K562 (cell line): Measurements from ENCODE around the gene EFNA2. TPM values are rescaled to one million over a fixed set of nuclear protein-coding genes. Genes with fewer than 3 reads are reported as not detected.
A peak's percentile ranks its signal among the peaks of the same experiment; 100 is the strongest.

Experiments
- ADNP ChIP-seq: fragments of 200-800 bp; sonication (Bioruptor generic); IDR thresholded peaks from 2 replicates; pipeline ENCODE4 v1.6.1; 2016; ENCODE audit warnings: missing genetic modification characterization, missing compliant biosample characterization
- ARID2 ChIP-seq: fragments of 450-650 bp; IDR thresholded peaks from 2 replicates; pipeline ENCODE4 v1.6.1; 2017; ENCODE audit warnings: antibody characterized with exemption, mild to moderate bottlenecking
- BDP1 ChIP-seq: IDR thresholded peaks from 3 replicates; pipeline ENCODE4 v1.6.1; 2011; ENCODE audit not compliant: insufficient read length, insufficient read depth
- CBFA2T2 ChIP-seq: fragments of 450-650 bp; conservative IDR thresholded peaks from 2 replicates; pipeline ENCODE4 v1.6.1; 2017; ENCODE audit warnings: mild to moderate bottlenecking
- CSDE1 ChIP-seq, 2 experiments: fragments of 450-650 bp; IDR thresholded peaks; 2 replicates each; pipeline ENCODE4 v1.6.1; 2016; ENCODE audit warnings: mild to moderate bottlenecking in 1 of 2
- DIDO1 ChIP-seq: fragments of 450-650 bp; IDR thresholded peaks from 2 replicates; pipeline ENCODE4 v1.6.1; 2016; ENCODE audit warnings: low read depth, missing biosample characterization, missing genetic modification characterization
- FOXJ3 ChIP-seq: sonication (generic); formaldehyde crosslinking; IDR thresholded peaks from 2 replicates; pipeline ENCODE4 v1.4.0; 2020; ENCODE audit warnings: mild to moderate bottlenecking, missing genetic modification reagents
- GTF2F1 ChIP-seq: IDR thresholded peaks from 2 replicates; pipeline ENCODE4 v1.6.1; 2011; ENCODE audit warnings: low read depth, low read length, improper control_type of control experiment
- HDAC2 ChIP-seq: fragments of 450-650 bp; IDR thresholded peaks from 2 replicates; pipeline ENCODE4 v1.6.1; 2016; ENCODE audit warnings: mild to moderate bottlenecking
- MAZ ChIP-seq, 2 experiments: fragments of 450-650 bp in 1 of 2; sonication (generic) in 1 of 2; formaldehyde crosslinking; IDR thresholded peaks in 1 of 2; conservative IDR thresholded peaks in 1 of 2; 2 replicates each; pipeline versions ENCODE4 v1.4.0 to v1.5.0; 2020; ENCODE audit warnings: mild to moderate bottlenecking in 1 of 2, missing genetic modification reagents in 1 of 2
- NBN ChIP-seq: fragments of 450-650 bp; IDR thresholded peaks from 2 replicates; pipeline ENCODE4 v1.6.1; 2016; ENCODE audit warnings: low read depth, mild to moderate bottlenecking
- NR3C1 ChIP-seq: sonication (generic); formaldehyde crosslinking; IDR thresholded peaks from 2 replicates; pipeline ENCODE4 v1.8.1; 2022; ENCODE audit warnings: missing genetic modification reagents
- PHB ChIP-seq: fragments of 250-450 bp; sonication (Bioruptor Pico); IDR thresholded peaks from 2 replicates; pipeline ENCODE4 v1.5.0; 2021
- POLR2AphosphoS5 ChIP-seq: IDR thresholded peaks from 2 replicates; pipeline ENCODE4 v1.6.1; 2011; ENCODE audit warnings: mild to moderate bottlenecking, low read depth, low read length, moderate library complexity; ENCODE audit not compliant: control insufficient read depth, insufficient read depth
- POU5F1 ChIP-seq: fragments of 150-350 bp; IDR thresholded peaks from 2 replicates; pipeline ENCODE4 v1.6.1; 2014; ENCODE audit warnings: borderline replicate concordance, low read length, low read depth, mild to moderate bottlenecking; ENCODE audit not compliant: partially characterized antibody
- SIN3A ChIP-seq, 2 experiments: fragments of 150-350 bp in 1 of 2; IDR thresholded peaks; 2 replicates each; pipeline ENCODE4 v1.6.1; 2011 to 2016; ENCODE audit warnings: borderline replicate concordance in 2 of 2, low read depth in 2 of 2, low read length in 2 of 2, mild to moderate bottlenecking in 2 of 2, moderate library complexity in 2 of 2; ENCODE audit not compliant: control insufficient read depth in 1 of 2
- SIN3B ChIP-seq: fragments of 450-650 bp; IDR thresholded peaks from 2 replicates; pipeline ENCODE4 v1.6.1; 2017; ENCODE audit warnings: low read depth, mild to moderate bottlenecking, moderate library complexity
- SMARCA5 ChIP-seq: fragments of 450-650 bp; IDR thresholded peaks from 2 replicates; pipeline ENCODE4 v1.6.1; 2016
- SREBF2 ChIP-seq: sonication (generic); formaldehyde crosslinking; IDR thresholded peaks from 2 replicates; pipeline ENCODE4 v1.4.0; 2020; ENCODE audit warnings: mild to moderate bottlenecking, missing genetic modification reagents
- TCF7 ChIP-seq: sonication (generic); IDR thresholded peaks from 2 replicates; pipeline ENCODE4 v1.6.1; 2016; ENCODE audit warnings: antibody characterized with exemption, borderline replicate concordance
- TRIM28 ChIP-seq: fragments of 450-650 bp; IDR thresholded peaks from 2 replicates; pipeline ENCODE4 v1.6.1; 2017
- ZNF124 ChIP-seq: sonication (generic); formaldehyde crosslinking; IDR thresholded peaks from 2 replicates; pipeline ENCODE4 v1.8.1; 2022; ENCODE audit warnings: missing genetic modification reagents
- ZNF408 ChIP-seq: fragments of 250-450 bp; sonication (Bioruptor Pico); IDR thresholded peaks from 2 replicates; pipeline ENCODE4 v1.4.0; 2020; ENCODE audit warnings: low read depth, mild to moderate bottlenecking, moderate library complexity
- ZNF668 ChIP-seq: fragments of 250-450 bp; sonication (Bioruptor Pico); IDR thresholded peaks from 2 replicates; pipeline ENCODE4 v1.8.0; 2022; ENCODE audit warnings: mild to moderate bottlenecking, inconsistent platforms
- ZNF766 ChIP-seq: fragments of 200-800 bp; sonication (Bioruptor generic); conservative IDR thresholded peaks from 2 replicates; pipeline ENCODE4 v1.6.1; 2016; ENCODE audit warnings: missing genetic modification characterization, missing compliant biosample characterization
- polyA plus RNA-seq, 8 experiments: library from polyadenylated mRNA; depleted of rRNA in 4 of 8; stranded (reverse) in 5 of 8; unstranded in 3 of 8; fragments of >200 nt; fragmentation: Nextera tagmentation in 2 of 8; fragmentation: Illumina TruSeq in 1 of 8; extraction: Ambion mirVana in 2 of 8; extraction: Trizol in 1 of 8; gene quantifications; 2 replicates each; pipeline versions ENCODE4 v1.2.1 to v1.2.3, GENCODE V29; 2011 to 2014; ENCODE audit warnings: inconsistent platforms in 1 of 8, missing spikeins in 1 of 8
- total RNA-seq, 7 experiments: library from RNA; depleted of rRNA in 6 of 7; stranded (reverse); fragments of >200 nt in 6 of 7; fragmentation: Illumina TruSeq in 2 of 7; extraction: Trizol in 2 of 7; gene quantifications; 2 replicates each; pipeline versions ENCODE4 v1.2.1 to v1.2.3, GENCODE V29; 2011 to 2021; ENCODE audit warnings: low replicate concordance in 1 of 7
- TF ChIP-seq, protein P1 (sequence below): fragments of 250-450 bp; sonication (Bioruptor Pico); IDR thresholded peaks from 2 replicates; pipeline ENCODE4 v1.5.0; 2020; ENCODE audit warnings: mild to moderate bottlenecking
- TF ChIP-seq, protein P2 (sequence below), 2 experiments: fragments of 200-800 bp in 1 of 2; sonication (Bioruptor generic) in 1 of 2; sonication (generic) in 1 of 2; formaldehyde crosslinking in 1 of 2; IDR thresholded peaks in 1 of 2; conservative IDR thresholded peaks in 1 of 2; 2 replicates each; pipeline versions ENCODE4 v1.5.0 to v1.6.1; 2016 to 2020; ENCODE audit warnings: missing compliant biosample characterization in 1 of 2, missing genetic modification characterization in 1 of 2, missing genetic modification reagents in 1 of 2
- TF ChIP-seq, protein P3 (sequence below): fragments of 450-650 bp; formaldehyde crosslinking; IDR thresholded peaks from 2 replicates; pipeline ENCODE4 v1.4.0; 2020; ENCODE audit warnings: mild to moderate bottlenecking

Gene EFNA2
- total and polyA plus RNA-seq, 9 of the 15 experiments (the other 6 are each of a cell fraction or from before 2014, with no cell fraction given) = 0.11 to 0.44 (median 0.15) TPM; not detected in 6

DNA sequence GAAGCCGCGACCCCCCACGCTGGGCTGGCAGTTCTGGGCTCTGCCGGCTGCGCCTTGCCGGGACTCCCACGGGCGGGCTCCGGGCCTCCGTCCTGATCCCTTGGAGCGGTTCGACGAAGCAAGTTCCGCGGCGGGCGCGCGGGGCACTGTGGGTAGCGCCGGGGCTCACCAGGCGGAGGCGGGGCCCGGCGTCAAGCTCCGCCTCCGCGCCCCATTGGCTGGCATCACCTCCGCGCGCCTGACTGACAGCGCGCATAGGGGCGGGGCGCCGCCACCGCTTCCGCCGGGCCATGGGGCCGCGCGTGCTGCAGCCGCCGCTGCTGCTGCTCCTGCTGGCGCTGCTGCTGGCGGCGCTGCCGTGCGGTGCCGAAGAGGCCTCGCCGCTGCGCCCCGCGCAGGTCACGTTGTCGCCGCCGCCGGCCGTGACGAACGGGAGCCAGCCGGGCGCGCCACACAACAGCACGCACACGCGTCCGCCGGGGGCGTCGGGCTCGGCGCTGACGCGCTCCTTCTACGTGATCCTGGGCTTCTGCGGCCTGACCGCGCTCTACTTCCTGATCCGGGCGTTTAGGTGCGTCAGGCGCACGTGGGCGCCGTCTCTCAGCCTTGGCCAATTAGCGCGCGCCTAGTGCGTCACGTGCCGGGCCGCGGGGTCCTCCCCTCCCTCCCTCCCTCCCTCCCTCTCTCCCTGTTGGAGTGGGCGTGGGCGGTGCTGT is 10.3 kb upstream of the EFNA2 start, which contains the start of gene FAM174C (continued):
- TF ChIP-seq ZNF124 (no peak), POU5F1 (no peak), HDAC2 (no peak), FOXJ3 (CRISPR knock-in tag) (no peak), ADNP (tag) (no peak), ARID2 (no peak), CSDE1 (IDR thresholded peaks at IDR 0.05) (no peak), MAZ (CRISPR knock-in tag; conservative IDR thresholded peaks at IDR 0.05 in 1 of 2, IDR thresholded peaks at IDR 0.05 in 1 of 2) (peak; percentile 78 to 85), SIN3B (peak; percentile 95), SIN3A (IDR thresholded peaks at IDR 0.05; ENCODE audit: borderline replicate concordance in 2 of 2, control insufficient read depth in 1 of 2, low read depth in 2 of 2, low read length in 2 of 2) (peak; percentile 54 to 92; a peak in 2 of 4 replicates), DIDO1 (tag) (no peak), PHB (CRISPR knock-in tag) (no peak), ZNF766 (no peak; the same call in 1 of the 2 replicates), ZNF668 (CRISPR knock-in tag) (no peak), TCF7 (no peak), TRIM28 (no peak), SREBF2 (CRISPR knock-in tag) (no peak), NBN (no peak), ZNF408 (no peak), BDP1 (no peak), SMARCA5 (no peak), NR3C1 (CRISPR knock-in tag) (peak; percentile 10; the same call in 1 of the 2 replicates), POLR2AphosphoS5 (peak; percentile 81), GTF2F1 (no peak), CBFA2T2 (peak; percentile 85)
- TF ChIP-seq, protein P1, sequence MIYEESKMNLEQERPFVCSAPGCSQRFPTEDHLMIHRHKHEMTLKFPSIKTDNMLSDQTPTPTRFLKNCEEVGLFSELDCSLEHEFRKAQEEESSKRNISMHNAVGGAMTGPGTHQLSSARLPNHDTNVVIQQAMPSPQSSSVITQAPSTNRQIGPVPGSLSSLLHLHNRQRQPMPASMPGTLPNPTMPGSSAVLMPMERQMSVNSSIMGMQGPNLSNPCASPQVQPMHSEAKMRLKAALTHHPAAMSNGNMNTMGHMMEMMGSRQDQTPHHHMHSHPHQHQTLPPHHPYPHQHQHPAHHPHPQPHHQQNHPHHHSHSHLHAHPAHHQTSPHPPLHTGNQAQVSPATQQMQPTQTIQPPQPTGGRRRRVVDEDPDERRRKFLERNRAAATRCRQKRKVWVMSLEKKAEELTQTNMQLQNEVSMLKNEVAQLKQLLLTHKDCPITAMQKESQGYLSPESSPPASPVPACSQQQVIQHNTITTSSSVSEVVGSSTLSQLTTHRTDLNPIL (CRISPR knock-in tag) = no peak
- TF ChIP-seq, protein P2, sequence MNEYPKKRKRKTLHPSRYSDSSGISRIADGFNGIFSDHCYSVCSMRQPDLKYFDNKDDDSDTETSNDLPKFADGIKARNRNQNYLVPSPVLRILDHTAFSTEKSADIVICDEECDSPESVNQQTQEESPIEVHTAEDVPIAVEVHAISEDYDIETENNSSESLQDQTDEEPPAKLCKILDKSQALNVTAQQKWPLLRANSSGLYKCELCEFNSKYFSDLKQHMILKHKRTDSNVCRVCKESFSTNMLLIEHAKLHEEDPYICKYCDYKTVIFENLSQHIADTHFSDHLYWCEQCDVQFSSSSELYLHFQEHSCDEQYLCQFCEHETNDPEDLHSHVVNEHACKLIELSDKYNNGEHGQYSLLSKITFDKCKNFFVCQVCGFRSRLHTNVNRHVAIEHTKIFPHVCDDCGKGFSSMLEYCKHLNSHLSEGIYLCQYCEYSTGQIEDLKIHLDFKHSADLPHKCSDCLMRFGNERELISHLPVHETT (CRISPR knock-in tag; conservative IDR thresholded peaks at IDR 0.05 in 1 of 2, IDR thresholded peaks at IDR 0.05 in 1 of 2) = peak in 1 of 2 experiments; percentile 96; a peak in 2 of 4 replicates
- TF ChIP-seq, protein P3, sequence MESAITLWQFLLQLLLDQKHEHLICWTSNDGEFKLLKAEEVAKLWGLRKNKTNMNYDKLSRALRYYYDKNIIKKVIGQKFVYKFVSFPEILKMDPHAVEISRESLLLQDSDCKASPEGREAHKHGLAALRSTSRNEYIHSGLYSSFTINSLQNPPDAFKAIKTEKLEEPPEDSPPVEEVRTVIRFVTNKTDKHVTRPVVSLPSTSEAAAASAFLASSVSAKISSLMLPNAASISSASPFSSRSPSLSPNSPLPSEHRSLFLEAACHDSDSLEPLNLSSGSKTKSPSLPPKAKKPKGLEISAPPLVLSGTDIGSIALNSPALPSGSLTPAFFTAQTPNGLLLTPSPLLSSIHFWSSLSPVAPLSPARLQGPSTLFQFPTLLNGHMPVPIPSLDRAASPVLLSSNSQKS (CRISPR knock-in tag) = no peak
